Measurements from ENCODE around the gene CIRBP. TPM values are rescaled to one million over a fixed set of nuclear protein-coding genes. Genes with fewer than 3 reads are reported as not detected.
A peak's percentile ranks its signal among the peaks of the same experiment; 100 is the strongest.

Gene CIRBP
- total and polyA plus RNA-seq, 9 of the 15 experiments (the other 6 are each of a cell fraction or from before 2014, with no cell fraction given): 20.5 to 327 (median 176) TPM

DNA sequence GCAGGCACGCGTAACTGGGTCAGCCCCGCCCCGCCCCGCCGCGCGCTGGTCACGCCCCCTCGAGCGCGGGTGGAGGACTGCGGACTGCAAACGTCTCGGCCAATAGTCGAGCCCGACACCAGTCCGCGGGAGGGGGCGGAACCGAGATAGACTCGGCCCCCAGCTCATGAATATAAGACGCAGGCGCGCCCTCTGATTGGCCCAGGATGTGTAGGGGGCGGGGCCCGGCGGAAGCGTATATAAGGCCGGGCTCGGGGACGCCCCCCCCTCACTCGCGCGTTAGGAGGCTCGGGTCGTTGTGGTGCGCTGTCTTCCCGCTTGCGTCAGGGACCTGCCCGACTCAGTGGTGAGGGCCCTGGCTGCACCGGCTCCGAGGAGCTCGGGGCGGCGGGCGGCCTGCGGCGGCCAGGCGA lies at the start of gene CIRBP (continued):
- TF ChIP-seq, protein P1, sequence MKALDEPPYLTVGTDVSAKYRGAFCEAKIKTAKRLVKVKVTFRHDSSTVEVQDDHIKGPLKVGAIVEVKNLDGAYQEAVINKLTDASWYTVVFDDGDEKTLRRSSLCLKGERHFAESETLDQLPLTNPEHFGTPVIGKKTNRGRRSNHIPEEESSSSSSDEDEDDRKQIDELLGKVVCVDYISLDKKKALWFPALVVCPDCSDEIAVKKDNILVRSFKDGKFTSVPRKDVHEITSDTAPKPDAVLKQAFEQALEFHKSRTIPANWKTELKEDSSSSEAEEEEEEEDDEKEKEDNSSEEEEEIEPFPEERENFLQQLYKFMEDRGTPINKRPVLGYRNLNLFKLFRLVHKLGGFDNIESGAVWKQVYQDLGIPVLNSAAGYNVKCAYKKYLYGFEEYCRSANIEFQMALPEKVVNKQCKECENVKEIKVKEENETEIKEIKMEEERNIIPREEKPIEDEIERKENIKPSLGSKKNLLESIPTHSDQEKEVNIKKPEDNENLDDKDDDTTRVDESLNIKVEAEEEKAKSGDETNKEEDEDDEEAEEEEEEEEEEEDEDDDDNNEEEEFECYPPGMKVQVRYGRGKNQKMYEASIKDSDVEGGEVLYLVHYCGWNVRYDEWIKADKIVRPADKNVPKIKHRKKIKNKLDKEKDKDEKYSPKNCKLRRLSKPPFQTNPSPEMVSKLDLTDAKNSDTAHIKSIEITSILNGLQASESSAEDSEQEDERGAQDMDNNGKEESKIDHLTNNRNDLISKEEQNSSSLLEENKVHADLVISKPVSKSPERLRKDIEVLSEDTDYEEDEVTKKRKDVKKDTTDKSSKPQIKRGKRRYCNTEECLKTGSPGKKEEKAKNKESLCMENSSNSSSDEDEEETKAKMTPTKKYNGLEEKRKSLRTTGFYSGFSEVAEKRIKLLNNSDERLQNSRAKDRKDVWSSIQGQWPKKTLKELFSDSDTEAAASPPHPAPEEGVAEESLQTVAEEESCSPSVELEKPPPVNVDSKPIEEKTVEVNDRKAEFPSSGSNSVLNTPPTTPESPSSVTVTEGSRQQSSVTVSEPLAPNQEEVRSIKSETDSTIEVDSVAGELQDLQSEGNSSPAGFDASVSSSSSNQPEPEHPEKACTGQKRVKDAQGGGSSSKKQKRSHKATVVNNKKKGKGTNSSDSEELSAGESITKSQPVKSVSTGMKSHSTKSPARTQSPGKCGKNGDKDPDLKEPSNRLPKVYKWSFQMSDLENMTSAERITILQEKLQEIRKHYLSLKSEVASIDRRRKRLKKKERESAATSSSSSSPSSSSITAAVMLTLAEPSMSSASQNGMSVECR (CRISPR knock-in tag; IDR thresholded peaks at IDR 0.05): no peak
- TF ChIP-seq PCBP1 (IDR thresholded peaks at IDR 0.05; ENCODE audit: low read depth, low read length, poor library complexity, severe bottlenecking) (peak; percentile 70), RBM14 (IDR thresholded peaks at IDR 0.05; ENCODE audit: borderline replicate concordance, insufficient read depth, low read depth, low read length) (0 out of 2 replicates have a peak, but pooled peaks have one; percentile 62), SREBF1 (IDR thresholded peaks at IDR 0.05; ENCODE audit: borderline replicate concordance, low read depth, low read length) (0 out of 2 replicates have a peak, but pooled peaks have one; percentile 13), SMARCC2 (IDR thresholded peaks at IDR 0.05; ENCODE audit: low read depth) (no peak), ATF7 (IDR thresholded peaks at IDR 0.05) (peak; percentile 64; the same call in 1 of the 2 replicates), NELFE (IDR thresholded peaks at IDR 0.05; ENCODE audit: insufficient read depth, insufficient read length) (peak; percentile 75), TEAD2 (tag; IDR thresholded peaks at IDR 0.05) (no peak), SMAD1 (IDR thresholded peaks at IDR 0.05; ENCODE audit: low read depth, low read length, partially characterized antibody) (peak; percentile 92), POLR2AphosphoS5 (IDR thresholded peaks at IDR 0.05; ENCODE audit: control insufficient read depth, insufficient read depth, low read depth, low read length) (peak; percentile 98), RBM39 (optimal IDR thresholded peaks at IDR 0.05; ENCODE audit: low read depth, low read length) (no peak), ZNF184 (CRISPR knock-in tag; IDR thresholded peaks at IDR 0.05) (no peak), MED1 (CRISPR knock-in tag; IDR thresholded peaks at IDR 0.05; ENCODE audit: borderline replicate concordance) (no peak), DNMT1 (IDR thresholded peaks at IDR 0.05) (no peak), CCNT2 (IDR thresholded peaks at IDR 0.05; ENCODE audit: borderline replicate concordance, extremely low read depth, insufficient read length, low read depth, low read length) (no peak), SOX6 (IDR thresholded peaks at IDR 0.05) (0 out of 2 replicates have a peak, but pooled peaks have one; percentile 16), NRF1 (conservative IDR thresholded peaks at IDR 0.05 in 1 of 2, IDR thresholded peaks at IDR 0.05 in 1 of 2) (no peak), RB1 (IDR thresholded peaks at IDR 0.05; ENCODE audit: low read depth) (no peak; the same call in 1 of the 2 replicates), ZNF253 (CRISPR knock-in tag; conservative IDR thresholded peaks at IDR 0.05) (no peak), POLR2G (IDR thresholded peaks at IDR 0.05; ENCODE audit: low read depth, low read length) (peak; percentile 100), IRF2 (CRISPR knock-in tag; IDR thresholded peaks at IDR 0.05) (no peak), EZH2 (IDR thresholded peaks at IDR 0.05; ENCODE audit: borderline replicate concordance, low read depth, low read length) (no peak), KLF1 (tag; IDR thresholded peaks at IDR 0.05) (0 out of 2 replicates have a peak, but pooled peaks have one; percentile 39), LARP7 (IDR thresholded peaks at IDR 0.05) (no peak), GTF2F1 (IDR thresholded peaks at IDR 0.05; ENCODE audit: low read depth, low read length) (peak; percentile 98)
- TF ChIP-seq, protein P2, sequence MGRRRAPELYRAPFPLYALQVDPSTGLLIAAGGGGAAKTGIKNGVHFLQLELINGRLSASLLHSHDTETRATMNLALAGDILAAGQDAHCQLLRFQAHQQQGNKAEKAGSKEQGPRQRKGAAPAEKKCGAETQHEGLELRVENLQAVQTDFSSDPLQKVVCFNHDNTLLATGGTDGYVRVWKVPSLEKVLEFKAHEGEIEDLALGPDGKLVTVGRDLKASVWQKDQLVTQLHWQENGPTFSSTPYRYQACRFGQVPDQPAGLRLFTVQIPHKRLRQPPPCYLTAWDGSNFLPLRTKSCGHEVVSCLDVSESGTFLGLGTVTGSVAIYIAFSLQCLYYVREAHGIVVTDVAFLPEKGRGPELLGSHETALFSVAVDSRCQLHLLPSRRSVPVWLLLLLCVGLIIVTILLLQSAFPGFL (CRISPR knock-in tag; IDR thresholded peaks at IDR 0.05): peak; percentile 79; the same call in 1 of the 2 replicates

Data from K562 (cell line).